ENCODE results near the gene MRAP. TPM values are rescaled to one million over a fixed set of nuclear protein-coding genes. Genes with fewer than 3 reads are reported as not detected.

The MRAP gene
- total and polyA plus RNA-seq, 2 donors (not counting 1 experiment from before 2014, with no cell fraction given): not detected

DNA sequence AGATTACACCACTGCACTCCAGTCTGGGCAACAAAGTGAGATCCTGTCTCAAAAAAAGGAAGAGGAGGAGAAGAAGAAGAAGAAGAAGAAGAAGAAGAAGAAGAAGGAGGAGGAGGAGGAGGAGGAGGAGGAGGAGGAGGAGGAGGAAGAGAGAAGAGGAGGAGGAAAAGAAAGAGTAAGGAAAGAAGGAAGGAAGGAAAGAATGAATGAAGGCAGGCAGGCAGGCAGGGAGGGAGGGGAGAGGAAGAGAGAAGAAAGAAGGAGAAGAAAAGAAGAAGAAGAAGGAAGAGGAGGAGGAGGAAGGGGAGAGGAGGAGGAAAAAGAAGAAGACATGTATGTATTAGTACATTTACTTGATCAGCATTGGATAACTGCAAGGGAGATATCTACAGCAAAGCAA, 46.5 kb upstream of the MRAP start:
- no peaks in the 10 kb centered on the region for H4K20me1 ChIP-seq (ENCODE audit: control insufficient read depth, insufficient read depth, low read length, poor library complexity, severe bottlenecking)
- ATAC-seq (ENCODE audit: low read depth): no peak
- Mint-ChIP-seq H3K4me3 (no peak overlapping the region), H3K9me3 (ENCODE audit: insufficient read depth) (peaks cover 6% of the 10 kb centered on the region), H3K27ac (no peak overlapping the region), H3K4me1 (no peaks in the 10 kb centered on the region), H3K27me3 (peaks cover 38% of the 10 kb centered on the region)
- no peaks in the 10 kb centered on the region for H3K79me2 ChIP-seq (ENCODE audit: control insufficient read depth, insufficient read depth, low read length)
- no peaks in the 10 kb centered on the region for H3K4me1 ChIP-seq (ENCODE audit: control insufficient read depth in 2 of 2, insufficient read depth in 2 of 2, low read length in 2 of 2)
- H3K36me3 ChIP-seq (replicated peaks in 1 of 2; ENCODE audit: control extremely low read depth in 1 of 2, control insufficient read depth in 1 of 2, extremely low read depth in 1 of 2, insufficient read depth in 2 of 2, low read length in 1 of 2): no peaks in the 10 kb centered on the region
- no peak overlapping the region for H3K27ac ChIP-seq (ENCODE audit: low read length in 2 of 2)
- TF ChIP-seq EZH2 (IDR thresholded peaks at IDR 0.05; ENCODE audit: borderline replicate concordance, insufficient read depth, low read depth, low read length, poor library complexity, severe bottlenecking): no peak
- TF ChIP-seq, protein P1, sequence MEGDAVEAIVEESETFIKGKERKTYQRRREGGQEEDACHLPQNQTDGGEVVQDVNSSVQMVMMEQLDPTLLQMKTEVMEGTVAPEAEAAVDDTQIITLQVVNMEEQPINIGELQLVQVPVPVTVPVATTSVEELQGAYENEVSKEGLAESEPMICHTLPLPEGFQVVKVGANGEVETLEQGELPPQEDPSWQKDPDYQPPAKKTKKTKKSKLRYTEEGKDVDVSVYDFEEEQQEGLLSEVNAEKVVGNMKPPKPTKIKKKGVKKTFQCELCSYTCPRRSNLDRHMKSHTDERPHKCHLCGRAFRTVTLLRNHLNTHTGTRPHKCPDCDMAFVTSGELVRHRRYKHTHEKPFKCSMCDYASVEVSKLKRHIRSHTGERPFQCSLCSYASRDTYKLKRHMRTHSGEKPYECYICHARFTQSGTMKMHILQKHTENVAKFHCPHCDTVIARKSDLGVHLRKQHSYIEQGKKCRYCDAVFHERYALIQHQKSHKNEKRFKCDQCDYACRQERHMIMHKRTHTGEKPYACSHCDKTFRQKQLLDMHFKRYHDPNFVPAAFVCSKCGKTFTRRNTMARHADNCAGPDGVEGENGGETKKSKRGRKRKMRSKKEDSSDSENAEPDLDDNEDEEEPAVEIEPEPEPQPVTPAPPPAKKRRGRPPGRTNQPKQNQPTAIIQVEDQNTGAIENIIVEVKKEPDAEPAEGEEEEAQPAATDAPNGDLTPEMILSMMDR (IDR thresholded peaks at IDR 0.05): no peak
- no peak overlapping the region for H3K4me2 ChIP-seq (replicated peaks; ENCODE audit: low read depth, low read length, poor library complexity, severe bottlenecking)
- intact Hi-C loops (cut with micrococcal nuclease): no loop called here
- H3K9ac ChIP-seq (ENCODE audit: low read length): no peak overlapping the region
- H2AFZ ChIP-seq (ENCODE audit: insufficient read depth, low read depth, low read length, poor library complexity, severe bottlenecking): no peak overlapping the region
- ChIA-PET POLR2A (no interaction called here), CTCF (no interaction called here)
- H3K27me3 ChIP-seq (replicated peaks in 1 of 4; ENCODE audit: control extremely low read depth in 1 of 4, control insufficient read depth in 3 of 4, insufficient read depth in 4 of 4, low read length in 3 of 4): peaks cover 0 to 3% (median 0%) of the 10 kb centered on the region in 4 experiments
- H3K9me3 ChIP-seq (ENCODE audit: control extremely low read depth in 1 of 3, control insufficient read depth in 2 of 3, insufficient read depth in 1 of 3, low read length in 2 of 3): peaks cover 0 to 9% (median 5%) of the 10 kb centered on the region in 3 donors
- H3K4me3 ChIP-seq (ENCODE audit: control extremely low read depth in 1 of 5, extremely low read depth in 1 of 5, insufficient read depth in 1 of 5, low read depth in 2 of 5, low read length in 4 of 5): no peak overlapping the region
- DNase-seq: no peak

DNA sequence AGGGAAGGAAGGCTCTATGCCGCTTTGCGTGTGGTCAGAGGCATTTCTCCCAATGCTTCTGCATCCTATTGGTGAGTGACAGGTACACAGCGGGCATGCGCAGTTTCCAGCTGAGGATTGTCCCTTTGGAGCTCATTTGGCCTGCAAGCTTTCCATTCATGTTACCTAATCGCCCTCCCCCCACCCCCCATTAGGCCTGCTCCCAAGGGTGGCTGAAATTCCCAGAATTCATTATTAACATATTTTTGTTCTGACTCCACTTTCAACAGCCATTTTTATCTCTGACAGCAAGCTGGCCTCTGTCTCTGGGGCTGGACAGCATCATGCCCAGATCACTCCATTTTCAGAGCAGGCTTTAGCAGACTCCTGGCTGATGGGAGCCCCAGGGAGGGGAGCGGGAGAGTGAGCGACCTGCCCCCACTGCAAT, 45.4 kb upstream of the MRAP start:
- Mint-ChIP-seq H3K27me3 (peaks cover 34% of the 10 kb centered on the region), H3K27ac (no peak overlapping the region), H3K4me3 (no peak overlapping the region), H3K9me3 (ENCODE audit: insufficient read depth) (peaks cover 6% of the 10 kb centered on the region), H3K4me1 (no peaks in the 10 kb centered on the region)
- Histone ChIP-seq H4K20me1 (ENCODE audit: control insufficient read depth, insufficient read depth, low read length, poor library complexity, severe bottlenecking) (no peaks in the 10 kb centered on the region), H3K27ac (ENCODE audit: low read length in 2 of 2) (no peak overlapping the region), H3K9ac (ENCODE audit: low read length) (no peak overlapping the region), H3K4me2 (replicated peaks; ENCODE audit: low read depth, low read length, poor library complexity, severe bottlenecking) (no peak overlapping the region), H3K4me1 (ENCODE audit: control insufficient read depth in 2 of 2, insufficient read depth in 2 of 2, low read length in 2 of 2) (no peaks in the 10 kb centered on the region), H2AFZ (ENCODE audit: insufficient read depth, low read depth, low read length, poor library complexity, severe bottlenecking) (no peak overlapping the region), H3K27me3 (replicated peaks in 1 of 4; ENCODE audit: control extremely low read depth in 1 of 4, control insufficient read depth in 3 of 4, insufficient read depth in 4 of 4, low read length in 3 of 4) (peaks cover 0 to 3% (median 0%) of the 10 kb centered on the region in 4 experiments), H3K36me3 (replicated peaks in 1 of 2; ENCODE audit: control extremely low read depth in 1 of 2, control insufficient read depth in 1 of 2, extremely low read depth in 1 of 2, insufficient read depth in 2 of 2, low read length in 1 of 2) (no peaks in the 10 kb centered on the region), H3K79me2 (ENCODE audit: control insufficient read depth, insufficient read depth, low read length) (no peaks in the 10 kb centered on the region), H3K4me3 (ENCODE audit: control extremely low read depth in 1 of 5, extremely low read depth in 1 of 5, insufficient read depth in 1 of 5, low read depth in 2 of 5, low read length in 4 of 5) (no peak overlapping the region), H3K9me3 (ENCODE audit: control extremely low read depth in 1 of 3, control insufficient read depth in 2 of 3, insufficient read depth in 1 of 3, low read length in 2 of 3) (peaks cover 0 to 9% (median 5%) of the 10 kb centered on the region in 3 donors)
- ATAC-seq (ENCODE audit: low read depth) (no peak), DNase-seq (no peak)
- TF ChIP-seq, protein P1 (IDR thresholded peaks at IDR 0.05): no peak
- no peak for TF ChIP-seq EZH2 (IDR thresholded peaks at IDR 0.05; ENCODE audit: borderline replicate concordance, insufficient read depth, low read depth, low read length, poor library complexity, severe bottlenecking)
- WGBS (ENCODE audit: insufficient coverage): 100% methylated on average over 2 of the region's 7 CpGs
- CTCF ChIA-PET: interaction anchor here (0.5 to 1.1 kb wide), 2 partner anchors 9 to 503 kb away, joined by 3 read pairs; no protein-coding TSS in a partner anchor
- POLR2A ChIA-PET: no interaction called here
- intact Hi-C loops (cut with micrococcal nuclease): no loop called here

Measured in B cell (primary cell).